H1 (cell line): ENCODE data around the gene PERCC1.

Experiments
- HDAC6 ChIP-seq: IDR thresholded peaks from one replicate; pipeline ENCODE4 v1.7.1; 2012; ENCODE audit warnings: low read depth, mild to moderate bottlenecking, inconsistent platforms, low read length, moderate library complexity
- PHF8 ChIP-seq: fragments of 200-600 bp; sonication (generic); conservative IDR thresholded peaks from 2 replicates; pipeline ENCODE4 v1.7.1; 2012; ENCODE audit warnings: low read depth, mild to moderate bottlenecking, inconsistent platforms, low read length, moderate library complexity
- SP1 ChIP-seq: IDR thresholded peaks from 2 replicates; pipeline ENCODE4 v1.6.1; 2011; ENCODE audit warnings: low read depth, low read length
- TCF12 ChIP-seq: IDR thresholded peaks from 2 replicates; pipeline ENCODE4 v1.6.1; 2011; ENCODE audit warnings: low read depth, mild to moderate bottlenecking, low read length
- TF ChIP-seq, protein P1 (sequence below), 3 experiments: IDR thresholded peaks; 1 replicate in 2 of 3; 2 replicates in 1 of 3; pipeline versions ENCODE4 v1.5.1 to v1.6.1; 2011; ENCODE audit warnings: low read length in 3 of 3, mild to moderate bottlenecking in 3 of 3, inconsistent platforms in 2 of 3, low read depth in 1 of 3, moderate library complexity in 1 of 3; ENCODE audit not compliant: insufficient read depth in 1 of 3; ENCODE audit errors: control extremely low read depth in 1 of 3
- TF ChIP-seq, protein P2 (sequence below): IDR thresholded peaks from 2 replicates; pipeline ENCODE4 v1.6.1; 2012; ENCODE audit warnings: low read length, inconsistent platforms

DNA sequence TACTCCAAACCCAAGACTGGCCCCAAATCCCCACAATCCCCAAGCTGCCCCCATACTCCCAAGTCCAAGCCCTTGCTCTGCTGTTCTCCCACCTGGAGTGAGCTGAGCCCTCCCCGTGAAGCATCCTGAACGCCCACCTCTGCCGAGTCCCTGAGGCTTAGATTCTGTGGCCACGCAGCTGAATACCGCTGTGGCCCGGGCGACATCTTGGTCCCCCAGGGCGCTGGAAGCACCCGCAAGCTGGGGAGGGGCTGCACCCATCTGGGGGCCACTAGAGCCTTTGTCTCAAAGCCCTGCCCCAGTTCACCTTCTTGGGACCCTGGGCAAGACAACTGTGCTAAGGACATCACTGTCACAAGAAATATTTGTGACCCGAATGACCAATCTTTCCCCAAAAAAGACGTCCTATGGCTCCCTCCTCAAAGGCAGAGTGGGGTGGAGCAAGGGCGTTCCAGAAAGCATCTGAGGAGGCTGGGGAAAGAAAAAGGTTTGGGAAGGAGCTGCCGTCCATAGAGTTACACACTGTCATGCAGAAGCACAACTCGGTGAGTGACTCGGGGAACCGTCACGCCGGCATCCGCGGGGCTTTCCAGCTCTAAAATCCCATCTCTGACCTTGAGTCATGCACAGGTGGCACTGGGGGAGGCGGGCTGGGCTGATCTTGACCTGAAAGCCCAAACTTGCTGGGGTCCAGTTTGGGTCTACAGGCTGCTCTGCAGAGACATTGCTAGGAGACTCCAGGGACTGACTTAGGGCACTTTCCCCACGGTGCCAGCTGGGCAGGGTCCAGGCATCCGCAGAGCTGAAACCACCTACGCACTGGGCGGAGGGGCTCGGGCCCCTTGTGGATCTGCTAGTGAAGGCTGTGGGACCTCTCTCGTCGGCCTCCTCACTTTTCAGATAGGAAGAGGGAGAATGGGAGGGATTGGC, 51.3 kb downstream of the PERCC1 start:
- TF ChIP-seq TCF12 (no peak), SP1 (no peak), PHF8 (no peak), HDAC6 (no peak)
- TF ChIP-seq, protein P1, sequence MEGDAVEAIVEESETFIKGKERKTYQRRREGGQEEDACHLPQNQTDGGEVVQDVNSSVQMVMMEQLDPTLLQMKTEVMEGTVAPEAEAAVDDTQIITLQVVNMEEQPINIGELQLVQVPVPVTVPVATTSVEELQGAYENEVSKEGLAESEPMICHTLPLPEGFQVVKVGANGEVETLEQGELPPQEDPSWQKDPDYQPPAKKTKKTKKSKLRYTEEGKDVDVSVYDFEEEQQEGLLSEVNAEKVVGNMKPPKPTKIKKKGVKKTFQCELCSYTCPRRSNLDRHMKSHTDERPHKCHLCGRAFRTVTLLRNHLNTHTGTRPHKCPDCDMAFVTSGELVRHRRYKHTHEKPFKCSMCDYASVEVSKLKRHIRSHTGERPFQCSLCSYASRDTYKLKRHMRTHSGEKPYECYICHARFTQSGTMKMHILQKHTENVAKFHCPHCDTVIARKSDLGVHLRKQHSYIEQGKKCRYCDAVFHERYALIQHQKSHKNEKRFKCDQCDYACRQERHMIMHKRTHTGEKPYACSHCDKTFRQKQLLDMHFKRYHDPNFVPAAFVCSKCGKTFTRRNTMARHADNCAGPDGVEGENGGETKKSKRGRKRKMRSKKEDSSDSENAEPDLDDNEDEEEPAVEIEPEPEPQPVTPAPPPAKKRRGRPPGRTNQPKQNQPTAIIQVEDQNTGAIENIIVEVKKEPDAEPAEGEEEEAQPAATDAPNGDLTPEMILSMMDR (IDR thresholded peaks at IDR 0.05; ENCODE audit: control extremely low read depth in 1 of 3, insufficient read depth in 1 of 3, low read depth in 1 of 3, low read length in 3 of 3): no peak
- TF ChIP-seq, protein P2, sequence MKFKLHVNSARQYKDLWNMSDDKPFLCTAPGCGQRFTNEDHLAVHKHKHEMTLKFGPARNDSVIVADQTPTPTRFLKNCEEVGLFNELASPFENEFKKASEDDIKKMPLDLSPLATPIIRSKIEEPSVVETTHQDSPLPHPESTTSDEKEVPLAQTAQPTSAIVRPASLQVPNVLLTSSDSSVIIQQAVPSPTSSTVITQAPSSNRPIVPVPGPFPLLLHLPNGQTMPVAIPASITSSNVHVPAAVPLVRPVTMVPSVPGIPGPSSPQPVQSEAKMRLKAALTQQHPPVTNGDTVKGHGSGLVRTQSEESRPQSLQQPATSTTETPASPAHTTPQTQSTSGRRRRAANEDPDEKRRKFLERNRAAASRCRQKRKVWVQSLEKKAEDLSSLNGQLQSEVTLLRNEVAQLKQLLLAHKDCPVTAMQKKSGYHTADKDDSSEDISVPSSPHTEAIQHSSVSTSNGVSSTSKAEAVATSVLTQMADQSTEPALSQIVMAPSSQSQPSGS: no peak
